NCI-H128 (cell line): ENCODE measurements around the gene CPD.
"Not testable (repeated sequence)": the region's sequence is repeated elsewhere in the genome, so short reads cannot be mapped to it uniquely, and the experiment has no call there.

Experiments used
- DNase-seq: peaks from one replicate; lab custom pipeline; 2025; ENCODE audit not compliant: unreplicated experiment; lab: John Stamatoyannopoulos, UW

CPD gene

GRCh38 chr17:30378825-30379302 is at the start of gene CPD:
Gene CPD (plus strand): TSS chr17:30378927. CDS start chr17:30378981, 54 bp downstream.
- DNase-seq: peak; percentile 73

- DNase-seq: no peak
These were observed 46.6 kb upstream of the CPD start for GRCh38 chr17:30332057-30332542.

- DNase-seq: no peak
These were observed 45.0 kb upstream of the CPD start, which contains the start of gene TMIGD1 for GRCh38 chr17:30333503-30334360. Gene TMIGD1 (minus strand): TSS chr17:30334057. CDS start chr17:30332133, 1,924 bp downstream.

GRCh38 chr17:30334421-30334820 is 44.3 kb upstream of the CPD start:
- no peak for DNase-seq

- DNase-seq: no peak
These were observed 42.2 kb upstream of the CPD start for GRCh38 chr17:30336369-30337171.

- no peak for DNase-seq
These were observed 41.2 kb upstream of the CPD start for GRCh38 chr17:30337393-30337999.

- DNase-seq: no peak
These were observed 39.6 kb upstream of the CPD start for GRCh38 chr17:30339086-30339485.

GRCh38 chr17:30340801-30341356 is 37.8 kb upstream of the CPD start:
- DNase-seq: no peak

- no peak for DNase-seq
These were observed 37.0 kb upstream of the CPD start for GRCh38 chr17:30341703-30342249.

GRCh38 chr17:30343244-30343643 is 35.5 kb upstream of the CPD start:
- not testable (repeated sequence) for DNase-seq

GRCh38 chr17:30343796-30344195 is 34.9 kb upstream of the CPD start:
- no peak for DNase-seq

- no peak for DNase-seq
These were observed 34.2 kb upstream of the CPD start for GRCh38 chr17:30344283-30345088.

GRCh38 chr17:30345089-30345433 is 33.7 kb upstream of the CPD start:
- DNase-seq: no peak

GRCh38 chr17:30345527-30346075 is 33.1 kb upstream of the CPD start:
- no peak for DNase-seq

GRCh38 chr17:30346221-30346795 is 32.4 kb upstream of the CPD start:
- DNase-seq: no peak

- no peak for DNase-seq
These were observed 31.2 kb upstream of the CPD start for GRCh38 chr17:30347488-30347887.

GRCh38 chr17:30349252-30349651 is 29.5 kb upstream of the CPD start:
- no peak for DNase-seq

- not testable (repeated sequence) for DNase-seq
These were observed 27.5 kb upstream of the CPD start for GRCh38 chr17:30351263-30351662.

- no peak for DNase-seq
These were observed 27.0 kb upstream of the CPD start for GRCh38 chr17:30351735-30352134.
